Measurements from ENCODE around the gene ETV1. TPM values are rescaled to one million over a fixed set of nuclear protein-coding genes. Genes with fewer than 3 reads are reported as not detected.
A peak's percentile ranks its signal among the peaks of the same experiment; 100 is the strongest.

ETV1 gene
- polyA plus RNA-seq, 1 experiment: 5.4 TPM

GRCh38 chr7:13981070-13981469, 8.4 kb downstream of the ETV1 start:
- no peaks in the 10 kb centered on the region for H3K36me3 ChIP-seq (ENCODE audit: control insufficient read depth, insufficient read depth, low read length)
- no peak overlapping the region for H3K4me3 ChIP-seq (ENCODE audit: low read depth, low read length)
- H3K27me3 ChIP-seq (ENCODE audit: control insufficient read depth, insufficient read depth, low read length): no peaks in the 10 kb centered on the region
- POLR2A ChIA-PET: interaction anchor here (0.6 to 1.1 kb wide), 3 partner anchors 9 to 27 kb away, joined by 3 to 4 read pairs (median 4); partner anchors contain the start of gene ETV1
- peak; percentile 98 for DNase-seq (ENCODE audit: low read depth)
- no peak for TF ChIP-seq CTCF (IDR thresholded peaks at IDR 0.05; ENCODE audit: insufficient read depth, low read depth, low read length)
- CTCF ChIA-PET: interaction anchor here (2.6 kb wide), 1 partner anchor 8 kb away, joined by 9 read pairs; the partner anchor contains the start of gene ETV1

DNA sequence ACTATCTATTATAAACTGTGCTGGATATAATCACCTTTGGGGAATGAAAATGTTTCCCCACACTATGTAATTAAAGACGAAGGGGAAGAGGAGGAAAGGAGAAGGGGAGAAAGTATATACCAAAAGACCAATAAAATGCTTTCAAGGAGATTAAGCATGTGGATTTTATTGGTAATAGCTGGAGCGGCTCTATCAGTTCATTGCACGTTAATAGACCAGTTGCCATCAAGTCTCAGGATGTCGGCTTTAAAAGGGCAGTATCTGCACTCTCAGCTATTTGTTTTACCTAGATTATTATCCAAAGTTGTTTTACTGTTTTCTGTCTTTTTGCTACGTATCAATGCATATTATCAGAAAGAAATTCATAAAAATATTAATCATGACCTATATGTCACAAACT, 9.0 kb downstream of the ETV1 start:
- no peak for DNase-seq (ENCODE audit: low read depth)
- no peaks in the 10 kb centered on the region for H3K36me3 ChIP-seq (ENCODE audit: control insufficient read depth, insufficient read depth, low read length)
- POLR2A ChIA-PET: interaction anchor here (1.1 kb wide), 1 partner anchor 11 kb away, joined by 3 read pairs; no protein-coding TSS in a partner anchor
- H3K4me3 ChIP-seq (ENCODE audit: low read depth, low read length): no peak overlapping the region
- no peak for TF ChIP-seq CTCF (IDR thresholded peaks at IDR 0.05; ENCODE audit: insufficient read depth, low read depth, low read length)
- H3K27me3 ChIP-seq (ENCODE audit: control insufficient read depth, insufficient read depth, low read length): no peaks in the 10 kb centered on the region
- CTCF ChIA-PET: interaction anchor here (2.6 kb wide), 1 partner anchor 8 kb away, joined by 9 read pairs; the partner anchor contains the start of gene ETV1

DNA sequence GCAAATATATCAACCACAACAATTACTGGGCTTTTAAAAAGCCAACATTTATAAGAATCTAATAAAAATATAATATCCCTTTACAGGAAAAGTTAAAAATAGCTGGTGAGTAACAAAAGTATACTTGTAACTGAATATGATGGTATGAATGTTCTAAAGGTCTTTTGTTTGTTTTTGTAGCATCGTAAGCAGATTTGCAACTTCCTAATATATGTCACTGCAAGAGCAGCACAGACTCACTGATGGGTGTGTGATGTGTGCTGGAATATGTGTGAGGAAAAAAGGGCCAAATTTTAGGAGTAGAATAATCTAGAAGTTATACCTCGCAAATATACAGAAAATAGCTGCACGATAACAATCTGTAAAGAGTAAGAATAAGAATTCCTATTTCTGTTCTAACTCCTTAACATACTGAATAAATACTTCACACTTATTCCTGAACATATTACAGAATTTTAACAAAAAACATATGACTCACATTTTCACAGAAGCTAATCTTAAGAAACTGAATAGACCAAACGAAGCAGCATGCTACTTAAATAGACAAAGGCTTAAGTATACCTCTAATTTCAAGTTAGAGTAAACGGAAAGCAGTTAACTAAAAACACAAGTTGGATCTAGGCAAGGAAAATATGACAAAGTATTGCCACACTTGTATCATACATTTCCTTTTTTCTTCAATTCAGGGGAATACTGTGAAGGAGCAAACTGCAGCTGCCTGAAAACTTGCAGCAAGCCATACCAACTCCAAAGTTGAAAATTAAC, 9.6 kb downstream of the ETV1 start:
- Histone ChIP-seq H3K4me3 (ENCODE audit: low read depth, low read length) (no peak overlapping the region), H3K36me3 (ENCODE audit: control insufficient read depth, insufficient read depth, low read length) (no peaks in the 10 kb centered on the region), H3K27me3 (ENCODE audit: control insufficient read depth, insufficient read depth, low read length) (no peaks in the 10 kb centered on the region)
- no peak for DNase-seq (ENCODE audit: low read depth)
- CTCF ChIA-PET: interaction anchor here (0.5 to 2.6 kb wide), 2 partner anchors 9 to 44 kb away, joined by 5 to 9 read pairs; partner anchors contain the start of gene ETV1
- no peak for TF ChIP-seq CTCF (IDR thresholded peaks at IDR 0.05; ENCODE audit: insufficient read depth, low read depth, low read length)
- POLR2A ChIA-PET: no interaction called here

DNA sequence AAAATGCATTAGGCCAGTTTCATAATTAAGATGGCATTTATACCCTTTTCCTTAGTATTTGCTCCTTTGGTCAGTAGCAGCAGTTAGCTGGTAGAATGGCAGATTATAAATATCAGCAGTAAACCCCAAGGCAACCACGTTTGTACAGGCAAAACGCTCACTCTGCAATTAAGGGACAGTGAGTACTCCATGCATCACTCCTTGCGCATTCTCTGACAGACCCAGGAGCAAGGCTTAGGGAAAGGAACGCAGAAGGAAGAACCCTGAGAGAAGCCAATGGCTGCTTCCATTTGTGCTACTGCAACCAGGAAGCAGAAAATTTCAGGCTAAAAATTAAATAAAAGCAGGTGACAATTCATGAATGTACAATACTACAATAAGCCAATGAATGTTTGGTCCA, 12.9 kb downstream of the ETV1 start:
- no peaks in the 10 kb centered on the region for H3K27me3 ChIP-seq (ENCODE audit: control insufficient read depth, insufficient read depth, low read length)
- TF ChIP-seq CTCF (IDR thresholded peaks at IDR 0.05; ENCODE audit: insufficient read depth, low read depth, low read length): no peak
- no peak overlapping the region for H3K4me3 ChIP-seq (ENCODE audit: low read depth, low read length)
- ChIA-PET CTCF (no interaction called here), POLR2A (no interaction called here)
- H3K36me3 ChIP-seq (ENCODE audit: control insufficient read depth, insufficient read depth, low read length): no peaks in the 10 kb centered on the region
- DNase-seq (ENCODE audit: low read depth): no peak

DNA sequence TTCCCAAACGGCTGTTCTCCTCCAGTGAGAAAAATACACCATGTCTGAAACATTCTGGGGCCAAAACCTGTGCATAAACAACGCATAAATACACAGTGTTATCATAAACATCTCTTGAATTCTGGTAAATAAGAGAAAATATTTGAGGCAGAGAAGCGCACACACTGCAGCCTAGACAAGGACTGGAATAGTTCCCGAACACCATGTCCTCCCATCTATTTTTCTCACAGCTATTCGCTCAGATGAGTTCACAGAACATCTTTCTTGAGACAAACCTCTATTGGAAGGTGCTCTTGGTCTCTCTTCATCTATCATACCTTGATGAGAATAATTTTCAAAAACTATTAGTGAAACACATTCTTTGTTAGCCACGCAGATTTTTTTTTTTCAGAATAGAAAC, 24.4 kb downstream of the ETV1 start:
- no peak for DNase-seq (ENCODE audit: low read depth)
- ChIA-PET CTCF (interaction anchor here (1.1 to 1.5 kb wide), 2 partner anchors 17 to 23 kb away, joined by 3 to 4 read pairs; no protein-coding TSS in a partner anchor), POLR2A (no interaction called here)
- Histone ChIP-seq H3K4me3 (ENCODE audit: low read depth, low read length) (no peak overlapping the region), H3K36me3 (ENCODE audit: control insufficient read depth, insufficient read depth, low read length) (no peaks in the 10 kb centered on the region), H3K27me3 (ENCODE audit: control insufficient read depth, insufficient read depth, low read length) (no peaks in the 10 kb centered on the region)
- no peak for TF ChIP-seq CTCF (IDR thresholded peaks at IDR 0.05; ENCODE audit: insufficient read depth, low read depth, low read length)
